DND-41 (cell line): ENCODE data around the gene MAP3K1.

Experiments
- ATAC-seq: fragments of 200-7000 bp; cut with Tn5 transposase; 3 replicates; pipeline ENCODE4 v1.9.1; 2021; ENCODE audit warnings: low read depth; ENCODE audit not compliant: insufficient read depth
- DNase-seq: peaks from one replicate; pipeline ENCODE4 v3.0.0-alpha.2; 2020
- H2AFZ ChIP-seq: 2 replicates; pipeline ENCODE4 v1.6.0; 2012; ENCODE audit warnings: low read depth, low read length
- H3K27ac ChIP-seq: 2 replicates; pipeline ENCODE4 v1.5.1; 2012; ENCODE audit warnings: low read length, inconsistent platforms
- H3K27me3 ChIP-seq: fragments of 200-600 bp; sonication (generic); 2 replicates; pipeline ENCODE4 v1.6.0; 2012; ENCODE audit warnings: low read length, mild to moderate bottlenecking, inconsistent platforms; ENCODE audit not compliant: insufficient read depth, poor library complexity
- H3K36me3 ChIP-seq: 2 replicates; pipeline ENCODE4 v1.5.1; 2012; ENCODE audit warnings: low read length, inconsistent platforms; ENCODE audit not compliant: insufficient read depth
- H3K4me1 ChIP-seq: 2 replicates; pipeline ENCODE4 v1.5.1; 2012; ENCODE audit warnings: mild to moderate bottlenecking, low read length; ENCODE audit not compliant: insufficient read depth
- H3K4me2 ChIP-seq: 2 replicates; pipeline ENCODE4 v1.6.0; 2012; ENCODE audit warnings: mild to moderate bottlenecking, moderate library complexity, low read length, inconsistent platforms; ENCODE audit not compliant: insufficient read depth
- H3K4me3 ChIP-seq, 2 experiments: fragments of 200-600 bp in 1 of 2; shearing (Covaris generic) in 1 of 2; 2 replicates each; pipeline ENCODE4 v1.5.1; 2012 to 2016; ENCODE audit warnings: inconsistent platforms in 2 of 2, low read length in 2 of 2, mild to moderate bottlenecking in 2 of 2, low read depth in 1 of 2, moderate library complexity in 1 of 2
- H3K79me2 ChIP-seq: 2 replicates; pipeline ENCODE4 v1.6.0; 2012; ENCODE audit warnings: low read length, inconsistent platforms; ENCODE audit not compliant: insufficient read depth
- H3K9ac ChIP-seq: 2 replicates; pipeline ENCODE4 v1.6.0; 2012; ENCODE audit warnings: low read depth, mild to moderate bottlenecking, inconsistent platforms, low read length, moderate library complexity
- H3K9me3 ChIP-seq: 2 replicates; pipeline ENCODE4 v1.5.1; 2012; ENCODE audit warnings: low read length, moderate library complexity, mild to moderate bottlenecking, inconsistent platforms; ENCODE audit not compliant: insufficient read depth, severe bottlenecking
- H4K20me1 ChIP-seq: 2 replicates; pipeline ENCODE4 v1.6.0; 2012; ENCODE audit warnings: low read length; ENCODE audit not compliant: insufficient read depth
- EZH2 ChIP-seq: IDR thresholded peaks from 3 replicates; pipeline ENCODE4 v1.6.1; 2012; ENCODE audit warnings: borderline replicate concordance, low read depth, mild to moderate bottlenecking, moderate library complexity, low read length, inconsistent platforms; ENCODE audit not compliant: severe bottlenecking
- TF ChIP-seq, protein P1 (sequence below): IDR thresholded peaks from 2 replicates; pipeline ENCODE4 v1.5.1; 2012; ENCODE audit warnings: borderline replicate concordance, low read length, moderate library complexity, mild to moderate bottlenecking; ENCODE audit not compliant: poor library complexity, severe bottlenecking; ENCODE audit errors: extremely low read depth

Gene MAP3K1

DNA sequence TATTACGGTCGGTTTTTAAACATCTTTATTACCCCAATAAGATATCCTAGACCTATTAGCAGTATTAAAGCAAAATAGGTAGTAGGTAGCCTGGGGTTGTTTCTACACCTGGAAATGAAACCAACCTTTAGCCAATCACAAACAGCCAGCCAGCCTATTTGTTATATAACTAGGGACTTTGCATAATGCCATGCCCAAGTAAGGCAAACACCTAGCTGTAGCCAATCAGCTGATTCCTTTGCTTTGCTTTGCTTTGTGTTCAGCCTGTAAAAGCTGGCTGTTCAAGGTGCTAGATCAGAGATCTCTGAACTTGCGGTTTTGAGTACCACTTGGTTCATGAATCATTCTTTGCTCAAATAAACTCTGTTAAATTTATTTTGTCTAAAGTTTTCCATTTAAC is 47.6 kb downstream of the MAP3K1 start:
- H3K79me2 ChIP-seq = no peaks in the 10 kb centered on the region
- ATAC-seq (no peak), DNase-seq (no peak)
- no peak overlapping the region for H3K27ac ChIP-seq
- no peaks in the 10 kb centered on the region for H3K4me1 ChIP-seq
- no peaks in the 10 kb centered on the region for H3K9me3 ChIP-seq
- H3K4me3 ChIP-seq = no peak overlapping the region
- H3K4me2 ChIP-seq = no peak overlapping the region
- H3K27me3 ChIP-seq = no peaks in the 10 kb centered on the region
- H3K36me3 ChIP-seq = no peaks in the 10 kb centered on the region
- no peaks in the 10 kb centered on the region for H4K20me1 ChIP-seq
- no peak overlapping the region for H3K9ac ChIP-seq
- no peak overlapping the region for H2AFZ ChIP-seq
- no peak for TF ChIP-seq EZH2
- TF ChIP-seq, protein P1, sequence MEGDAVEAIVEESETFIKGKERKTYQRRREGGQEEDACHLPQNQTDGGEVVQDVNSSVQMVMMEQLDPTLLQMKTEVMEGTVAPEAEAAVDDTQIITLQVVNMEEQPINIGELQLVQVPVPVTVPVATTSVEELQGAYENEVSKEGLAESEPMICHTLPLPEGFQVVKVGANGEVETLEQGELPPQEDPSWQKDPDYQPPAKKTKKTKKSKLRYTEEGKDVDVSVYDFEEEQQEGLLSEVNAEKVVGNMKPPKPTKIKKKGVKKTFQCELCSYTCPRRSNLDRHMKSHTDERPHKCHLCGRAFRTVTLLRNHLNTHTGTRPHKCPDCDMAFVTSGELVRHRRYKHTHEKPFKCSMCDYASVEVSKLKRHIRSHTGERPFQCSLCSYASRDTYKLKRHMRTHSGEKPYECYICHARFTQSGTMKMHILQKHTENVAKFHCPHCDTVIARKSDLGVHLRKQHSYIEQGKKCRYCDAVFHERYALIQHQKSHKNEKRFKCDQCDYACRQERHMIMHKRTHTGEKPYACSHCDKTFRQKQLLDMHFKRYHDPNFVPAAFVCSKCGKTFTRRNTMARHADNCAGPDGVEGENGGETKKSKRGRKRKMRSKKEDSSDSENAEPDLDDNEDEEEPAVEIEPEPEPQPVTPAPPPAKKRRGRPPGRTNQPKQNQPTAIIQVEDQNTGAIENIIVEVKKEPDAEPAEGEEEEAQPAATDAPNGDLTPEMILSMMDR = no peak

DNA sequence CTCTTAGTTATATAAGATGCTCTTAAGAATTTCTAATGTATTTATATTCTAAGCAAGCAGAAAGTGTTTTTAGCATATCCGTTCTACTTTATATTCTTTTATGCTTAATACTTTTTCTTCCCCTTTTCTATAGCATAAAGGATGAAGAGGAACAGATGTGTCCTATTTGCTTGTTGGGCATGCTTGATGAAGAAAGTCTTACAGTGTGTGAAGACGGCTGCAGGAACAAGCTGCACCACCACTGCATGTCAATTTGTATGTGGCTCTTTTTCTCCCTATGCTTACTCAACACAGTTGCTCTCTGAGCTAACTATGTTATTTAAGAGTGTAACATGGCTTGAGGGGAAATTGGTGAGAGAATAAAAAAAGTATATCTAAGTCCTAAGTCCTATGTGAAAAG is 56.4 kb downstream of the MAP3K1 start:
- TF ChIP-seq, protein P1 = no peak
- no peak for TF ChIP-seq EZH2
- no peak overlapping the region for H3K27ac ChIP-seq
- no peak overlapping the region for H3K4me3 ChIP-seq
- no peaks in the 10 kb centered on the region for H3K4me1 ChIP-seq
- H3K79me2 ChIP-seq = no peaks in the 10 kb centered on the region
- H3K36me3 ChIP-seq = peaks cover 9% of the 10 kb centered on the region; the same call in 1 of the 2 replicates
- no peak overlapping the region for H2AFZ ChIP-seq
- no peaks in the 10 kb centered on the region for H3K27me3 ChIP-seq
- no peak overlapping the region for H3K4me2 ChIP-seq
- ATAC-seq (no peak), DNase-seq (no peak)
- H3K9ac ChIP-seq = no peak overlapping the region
- H3K9me3 ChIP-seq = no peaks in the 10 kb centered on the region
- no peaks in the 10 kb centered on the region for H4K20me1 ChIP-seq

DNA sequence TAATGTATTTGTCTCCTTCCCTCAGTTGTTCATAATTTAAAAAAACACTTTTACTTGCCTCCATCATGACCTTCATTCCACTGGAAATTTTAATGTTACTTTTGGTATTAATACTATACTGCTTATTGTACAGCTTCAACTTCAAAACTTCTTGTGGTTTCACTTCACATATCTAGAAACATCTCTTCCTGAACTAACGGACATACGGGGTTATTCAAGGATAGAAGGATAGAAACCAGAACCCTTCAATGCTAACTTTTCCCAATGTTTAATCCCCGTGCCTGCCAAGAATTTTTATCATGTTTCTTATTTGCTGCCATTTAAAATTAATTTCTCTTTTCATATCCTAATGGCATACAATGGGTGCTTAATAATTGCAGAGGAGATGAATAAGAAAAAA is 57.7 kb downstream of the MAP3K1 start:
- no peaks in the 10 kb centered on the region for H3K27me3 ChIP-seq
- H3K4me3 ChIP-seq = no peak overlapping the region
- no peak for DNase-seq
- H3K9ac ChIP-seq = no peak overlapping the region
- H2AFZ ChIP-seq = no peak overlapping the region
- H3K4me1 ChIP-seq = no peaks in the 10 kb centered on the region
- no peak for ATAC-seq
- H3K27ac ChIP-seq = no peak overlapping the region
- no peaks in the 10 kb centered on the region for H4K20me1 ChIP-seq
- H3K36me3 ChIP-seq = peaks cover 9% of the 10 kb centered on the region; the same call in 1 of the 2 replicates
- no peaks in the 10 kb centered on the region for H3K79me2 ChIP-seq
- no peaks in the 10 kb centered on the region for H3K9me3 ChIP-seq
- H3K4me2 ChIP-seq = no peak overlapping the region
- no peak for TF ChIP-seq EZH2
- TF ChIP-seq, protein P1 = no peak

DNA sequence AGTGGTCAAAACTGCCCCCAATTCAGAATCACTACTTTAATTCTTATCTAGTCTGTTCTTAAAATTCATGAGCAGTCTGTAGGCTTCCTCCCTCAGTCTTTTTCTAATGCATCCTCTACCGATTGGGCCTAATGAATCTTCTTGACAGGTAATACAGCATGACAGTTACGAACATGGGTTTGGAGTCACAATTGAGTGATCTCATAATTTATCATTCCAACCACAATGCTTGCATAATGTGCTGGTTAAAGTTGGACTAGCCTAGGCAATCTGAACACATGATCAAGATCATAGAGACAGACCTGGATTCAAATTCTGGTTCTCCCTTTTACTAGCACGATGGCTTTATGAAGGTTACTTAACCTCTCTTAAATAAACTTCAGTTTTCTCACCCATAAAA is 61.0 kb downstream of the MAP3K1 start:
- Histone ChIP-seq H4K20me1 (no peaks in the 10 kb centered on the region), H3K4me1 (no peaks in the 10 kb centered on the region), H3K4me3 (no peak overlapping the region), H3K27ac (no peak overlapping the region), H3K27me3 (no peaks in the 10 kb centered on the region), H3K9ac (no peak overlapping the region), H3K36me3 (peaks cover 17% of the 10 kb centered on the region; the same call in 1 of the 2 replicates), H3K9me3 (no peaks in the 10 kb centered on the region), H3K4me2 (no peak overlapping the region), H2AFZ (no peak overlapping the region), H3K79me2 (no peaks in the 10 kb centered on the region)
- DNase-seq = no peak
- TF ChIP-seq EZH2 = no peak
- TF ChIP-seq, protein P1 = no peak
- no peak for ATAC-seq
